ENCODE data around the gene TTF1. TPM values are rescaled to one million over a fixed set of nuclear protein-coding genes. Genes with fewer than 3 reads are reported as not detected.

Gene TTF1
- total and polyA plus RNA-seq, 9 of the 15 experiments (the other 6 are each of a cell fraction or from before 2014, with no cell fraction given) = 9.0 to 18.5 (median 15.8) TPM

- no peak for TF ChIP-seq ZNF280A (IDR thresholded peaks at IDR 0.05; ENCODE audit: low read depth, partially characterized antibody)
- TF ChIP-seq SAFB2 (IDR thresholded peaks at IDR 0.05; ENCODE audit: borderline replicate concordance, low read depth, low read length, severe bottlenecking) = no peak
- TF ChIP-seq BACH1 (tag; IDR thresholded peaks at IDR 0.05) = no peak
- TF ChIP-seq RBFOX2 (IDR thresholded peaks at IDR 0.05; ENCODE audit: low read depth, low read length) = no peak
- no peak for TF ChIP-seq PYGO2 (tag; IDR thresholded peaks at IDR 0.05)
- TF ChIP-seq PKNOX1 (IDR thresholded peaks at IDR 0.05) = peak; percentile 81
- TF ChIP-seq TARDBP (IDR thresholded peaks at IDR 0.05) = no peak
- TF ChIP-seq ELF4 (CRISPR knock-in tag; IDR thresholded peaks at IDR 0.05) = no peak
- no peak for TF ChIP-seq RFX1 (IDR thresholded peaks at IDR 0.05)
These were observed 34.1 kb upstream of the TTF1 start (continued) for GRCh38 chr9:132440735-132441134.

GRCh38 chr9:132439153-132439552, 32.5 kb upstream of the TTF1 start:
- no peak overlapping the region for H3K4me2 ChIP-seq (ENCODE audit: insufficient read depth, low read length)
- H4K20me1 ChIP-seq (replicated peaks; ENCODE audit: control insufficient read depth, insufficient read depth, low read length) = no peaks in the 10 kb centered on the region
- 8% methylated on average over 4 of the region's 4 CpGs for WGBS (ENCODE audit: insufficient coverage, low coverage, missing lambda C conversion rate)
- H3K27me3 ChIP-seq (ENCODE audit: control insufficient read depth in 2 of 2, insufficient read depth in 2 of 2, low read length in 2 of 2) = peaks cover 58 to 64% of the 10 kb centered on the region in 2 experiments
- FAIRE-seq (no peak), ATAC-seq (no peak), DNase-seq (ENCODE audit: extremely low read depth in 1 of 4, low spot score in 3 of 4) (no peak)
- POLR2A ChIA-PET = interaction anchor here (0.6 kb wide), 1 partner anchor 91 kb away, joined by 3 read pairs; no protein-coding TSS in a partner anchor
- no peak overlapping the region for H3K4me3 ChIP-seq
- no peak overlapping the region for H2AFZ ChIP-seq (ENCODE audit: low read depth, low read length)
- H3K9me3 ChIP-seq (replicated peaks; ENCODE audit: control insufficient read depth, insufficient read depth, low read depth, low read length) = no peaks in the 10 kb centered on the region
- no peak overlapping the region for H3K9ac ChIP-seq (ENCODE audit: insufficient read depth in 1 of 2, low read depth in 2 of 2, low read length in 2 of 2)
- H3K9me1 ChIP-seq (ENCODE audit: control insufficient read depth, insufficient read depth, low read length) = peaks cover 2% of the 10 kb centered on the region
- CTCF ChIA-PET (ENCODE audit: low intra/inter-chr PET ratio) = no interaction called here
- no peaks in the 10 kb centered on the region for H3K79me2 ChIP-seq (ENCODE audit: control insufficient read depth, insufficient read depth, low read length)
- in situ Hi-C loops (cut with MboI) = no loop called here
- BruUV-seq (replicated peaks) = no TSS peak
- no peak overlapping the region for H3K27ac ChIP-seq (ENCODE audit: extremely low read depth, low read depth, low read length)
- H3K4me1 ChIP-seq (replicated peaks in 1 of 2; ENCODE audit: control insufficient read depth in 2 of 2, insufficient read depth in 2 of 2, low read length in 2 of 2) = no peaks in the 10 kb centered on the region
- intact Hi-C loops (cut with micrococcal nuclease) = no loop called here
- H3K36me3 ChIP-seq (ENCODE audit: control insufficient read depth, insufficient read depth, low read length) = no peaks in the 10 kb centered on the region
- no peak for TF ChIP-seq KDM4B (IDR thresholded peaks at IDR 0.05; ENCODE audit: borderline replicate concordance in 2 of 2, low read depth in 1 of 2)
- no peak for TF ChIP-seq ZNF23 (CRISPR knock-in tag; IDR thresholded peaks at IDR 0.05)
- no peak for TF ChIP-seq ZNF583 (CRISPR knock-in tag; IDR thresholded peaks at IDR 0.05)
- no peak for TF ChIP-seq NELFE (IDR thresholded peaks at IDR 0.05; ENCODE audit: insufficient read depth, insufficient read length)
- TF ChIP-seq ZNF77 (CRISPR knock-in tag; IDR thresholded peaks at IDR 0.05) = no peak
- TF ChIP-seq ZNF778 (CRISPR knock-in tag; IDR thresholded peaks at IDR 0.05) = no peak
- TF ChIP-seq KHSRP (IDR thresholded peaks at IDR 0.05) = no peak
- no peak for TF ChIP-seq ZNF316 (IDR thresholded peaks at IDR 0.05)
- TF ChIP-seq NCOA2 (IDR thresholded peaks at IDR 0.05; ENCODE audit: partially characterized antibody in 2 of 2) = no peak
- TF ChIP-seq MNT (conservative IDR thresholded peaks at IDR 0.05) = no peak

All from K562 (cell line).